Memory B cell (primary cell): Measurements from ENCODE around the gene LARP4B.

Source experiments
- ATAC-seq: fragments of 150-1000 bp; cut with Tn5 transposase; 2 replicates; pipeline ENCODE4 v1.10.0; 2021; ENCODE audit warnings: low read depth, mild to moderate bottlenecking, moderate library complexity
- DNase-seq, 2 donors: peaks; one replicate each; pipeline ENCODE4 v3.0.0; 2022; ENCODE audit warnings: low spot score in 2 of 2
- H3K27ac Mint-ChIP-seq: one replicate; pipeline ENCODE4 v1.8.0; 2022; ENCODE audit warnings: mild to moderate bottlenecking, moderate library complexity, mixed read lengths
- H3K27me3 Mint-ChIP-seq: one replicate; pipeline ENCODE4 v1.8.0; 2022; ENCODE audit warnings: mixed read lengths
- H3K36me3 Mint-ChIP-seq: one replicate; pipeline ENCODE4 v1.8.0; 2022; ENCODE audit warnings: mild to moderate bottlenecking, mixed read lengths
- H3K4me1 Mint-ChIP-seq: one replicate; pipeline ENCODE4 v1.8.0; 2022; ENCODE audit warnings: mixed read lengths
- H3K4me3 Mint-ChIP-seq: one replicate; pipeline ENCODE4 v1.8.0; 2022; ENCODE audit warnings: mild to moderate bottlenecking, moderate library complexity, mixed read lengths
- H3K9me3 Mint-ChIP-seq: one replicate; pipeline ENCODE4 v1.8.0; 2022; ENCODE audit warnings: mixed read lengths

LARP4B gene

GRCh38 chr10:966466-967235 lies 35.1 kb upstream of the LARP4B start:
- no peak overlapping the region for H3K4me3 Mint-ChIP-seq
- H3K36me3 Mint-ChIP-seq: no peaks in the 10 kb centered on the region
- H3K9me3 Mint-ChIP-seq: peaks cover 2% of the 10 kb centered on the region
- no peak for ATAC-seq
- H3K27ac Mint-ChIP-seq: no peak overlapping the region
- no peak for DNase-seq
- peaks cover 21% of the 10 kb centered on the region for H3K27me3 Mint-ChIP-seq
- H3K4me1 Mint-ChIP-seq: no peaks in the 10 kb centered on the region

- no peak overlapping the region for H3K4me3 Mint-ChIP-seq
Observed at GRCh38 chr10:964988-965417, 33.5 kb upstream of the LARP4B start.

GRCh38 chr10:964321-964987 lies 32.9 kb upstream of the LARP4B start:
- Mint-ChIP-seq H3K9me3 (peaks cover 2% of the 10 kb centered on the region), H3K4me3 (no peak overlapping the region), H3K27me3 (peaks cover 31% of the 10 kb centered on the region), H3K36me3 (peaks cover 2% of the 10 kb centered on the region), H3K4me1 (peaks cover 2% of the 10 kb centered on the region), H3K27ac (no peak overlapping the region)
- ATAC-seq: no peak
- DNase-seq: no peak

More at GRCh38 chr10:964988-965417, 33.5 kb upstream of the LARP4B start:
- Mint-ChIP-seq H3K36me3 (no peaks in the 10 kb centered on the region), H3K27ac (no peak overlapping the region), H3K9me3 (peaks cover 2% of the 10 kb centered on the region), H3K27me3 (peaks cover 28% of the 10 kb centered on the region), H3K4me1 (no peaks in the 10 kb centered on the region)
- ATAC-seq (no peak), DNase-seq (no peak)

- no peak for ATAC-seq
- Mint-ChIP-seq H3K27ac (no peak overlapping the region), H3K9me3 (peaks cover 2% of the 10 kb centered on the region), H3K4me3 (no peak overlapping the region), H3K4me1 (peaks cover 2% of the 10 kb centered on the region), H3K27me3 (peaks cover 35% of the 10 kb centered on the region), H3K36me3 (peaks cover 2% of the 10 kb centered on the region)
- no peak for DNase-seq
Observed at GRCh38 chr10:963655-964054, 32.1 kb upstream of the LARP4B start.

- no peak for DNase-seq
- H3K36me3 Mint-ChIP-seq: peaks cover 2% of the 10 kb centered on the region
- H3K27me3 Mint-ChIP-seq: peaks cover 34% of the 10 kb centered on the region
- H3K4me1 Mint-ChIP-seq: peaks cover 2% of the 10 kb centered on the region
- H3K27ac Mint-ChIP-seq: no peak overlapping the region
- peaks cover 2% of the 10 kb centered on the region for H3K9me3 Mint-ChIP-seq
- H3K4me3 Mint-ChIP-seq: no peak overlapping the region
- ATAC-seq: no peak
Observed at GRCh38 chr10:963186-963585, 31.7 kb upstream of the LARP4B start.

GRCh38 chr10:962342-962741 lies 30.8 kb upstream of the LARP4B start:
- no peak for ATAC-seq
- Mint-ChIP-seq H3K4me3 (no peak overlapping the region), H3K36me3 (peaks cover 2% of the 10 kb centered on the region), H3K27me3 (peaks cover 35% of the 10 kb centered on the region), H3K4me1 (peaks cover 2% of the 10 kb centered on the region), H3K27ac (no peak overlapping the region), H3K9me3 (peaks cover 2% of the 10 kb centered on the region)
- no peak for DNase-seq

GRCh38 chr10:958856-959255 lies 27.4 kb upstream of the LARP4B start:
- ATAC-seq: no peak
- H3K9me3 Mint-ChIP-seq: no peaks in the 10 kb centered on the region
- DNase-seq: no peak
- no peak overlapping the region for H3K27ac Mint-ChIP-seq
- H3K4me1 Mint-ChIP-seq: peaks cover 2% of the 10 kb centered on the region
- H3K4me3 Mint-ChIP-seq: no peak overlapping the region
- H3K27me3 Mint-ChIP-seq: peaks cover 28% of the 10 kb centered on the region
- peaks cover 4% of the 10 kb centered on the region for H3K36me3 Mint-ChIP-seq

- H3K27ac Mint-ChIP-seq: no peak overlapping the region
- ATAC-seq: peak; percentile 31
- no peak for DNase-seq
- H3K9me3 Mint-ChIP-seq: no peaks in the 10 kb centered on the region
- H3K27me3 Mint-ChIP-seq: peaks cover 27% of the 10 kb centered on the region
- no peak overlapping the region for H3K4me3 Mint-ChIP-seq
- peaks cover 2% of the 10 kb centered on the region for H3K4me1 Mint-ChIP-seq
- peaks cover 4% of the 10 kb centered on the region for H3K36me3 Mint-ChIP-seq
Observed at GRCh38 chr10:958106-958505, 26.6 kb upstream of the LARP4B start.

GRCh38 chr10:955820-956217 lies 24.3 kb upstream of the LARP4B start:
- Mint-ChIP-seq H3K4me1 (peaks cover 4% of the 10 kb centered on the region), H3K36me3 (peaks cover 4% of the 10 kb centered on the region), H3K27me3 (peaks cover 27% of the 10 kb centered on the region), H3K4me3 (no peak overlapping the region), H3K27ac (no peak overlapping the region), H3K9me3 (no peaks in the 10 kb centered on the region)
- DNase-seq (no peak), ATAC-seq (no peak)

- DNase-seq: no peak
- ATAC-seq: no peak
- Mint-ChIP-seq H3K36me3 (peaks cover 4% of the 10 kb centered on the region), H3K27me3 (peaks cover 27% of the 10 kb centered on the region), H3K4me3 (no peak overlapping the region), H3K9me3 (no peaks in the 10 kb centered on the region), H3K4me1 (peaks cover 4% of the 10 kb centered on the region), H3K27ac (no peak overlapping the region)
Observed at GRCh38 chr10:955127-955819, 23.8 kb upstream of the LARP4B start.

- Mint-ChIP-seq H3K9me3 (no peaks in the 10 kb centered on the region), H3K4me1 (peaks cover 7% of the 10 kb centered on the region), H3K27me3 (peaks cover 24% of the 10 kb centered on the region)
Observed at GRCh38 chr10:954396-954795, 22.9 kb upstream of the LARP4B start.

GRCh38 chr10:953836-954235 lies 22.3 kb upstream of the LARP4B start:
- DNase-seq (no peak), ATAC-seq (no peak)
- Mint-ChIP-seq H3K27me3 (peaks cover 21% of the 10 kb centered on the region), H3K4me3 (no peak overlapping the region), H3K9me3 (no peaks in the 10 kb centered on the region), H3K27ac (no peak overlapping the region), H3K4me1 (peaks cover 9% of the 10 kb centered on the region), H3K36me3 (peaks cover 2% of the 10 kb centered on the region)

More at GRCh38 chr10:954396-954795, 22.9 kb upstream of the LARP4B start:
- H3K36me3 Mint-ChIP-seq: peaks cover 2% of the 10 kb centered on the region
- no peak overlapping the region for H3K4me3 Mint-ChIP-seq
- ATAC-seq: no peak
- no peak for DNase-seq
- H3K27ac Mint-ChIP-seq: no peak overlapping the region

GRCh38 chr10:949446-949845 lies 17.9 kb upstream of the LARP4B start:
- Mint-ChIP-seq H3K9me3 (no peaks in the 10 kb centered on the region), H3K4me1 (peaks cover 12% of the 10 kb centered on the region), H3K27ac (peak overlapping the region; percentile 67), H3K36me3 (peaks cover 2% of the 10 kb centered on the region), H3K4me3 (peak overlapping the region; percentile 69), H3K27me3 (peaks cover 13% of the 10 kb centered on the region)
- DNase-seq: no peak
- peak; percentile 62 for ATAC-seq

- H3K27ac Mint-ChIP-seq: no peak overlapping the region
- H3K36me3 Mint-ChIP-seq: no peaks in the 10 kb centered on the region
Observed at GRCh38 chr10:948347-948746, 16.8 kb upstream of the LARP4B start.

More at GRCh38 chr10:948347-948746, 16.8 kb upstream of the LARP4B start:
- Mint-ChIP-seq H3K4me1 (peaks cover 23% of the 10 kb centered on the region), H3K4me3 (no peak overlapping the region), H3K27me3 (peaks cover 11% of the 10 kb centered on the region), H3K9me3 (no peaks in the 10 kb centered on the region)
- no peak for ATAC-seq
- DNase-seq: no peak
